ENCODE results near the gene VWA5A.
"Not testable (repeated sequence)": the region's sequence is repeated elsewhere in the genome, so short reads cannot be mapped to it uniquely, and the experiment has no call there.

The VWA5A gene

DNA sequence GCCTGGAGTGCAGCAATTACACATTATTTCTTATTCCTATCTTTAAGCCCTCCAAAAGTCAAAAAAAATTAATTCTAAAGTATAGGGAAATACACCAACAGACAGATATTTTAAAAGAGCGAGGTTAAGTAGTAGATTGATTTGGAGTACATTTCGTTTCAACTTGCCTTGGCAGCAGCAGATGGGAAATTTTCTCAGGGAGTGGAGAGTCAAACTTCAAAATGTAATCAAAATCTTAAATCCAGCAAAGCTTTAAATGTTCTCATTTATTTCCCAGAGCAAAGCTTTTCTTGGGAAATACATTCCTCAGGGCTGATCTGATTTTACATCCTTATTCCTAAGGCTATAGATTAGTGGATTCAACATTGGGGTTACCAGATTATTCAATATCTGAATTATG lies 21.9 kb upstream of the VWA5A start:
- no peak for DNase-seq

DNA sequence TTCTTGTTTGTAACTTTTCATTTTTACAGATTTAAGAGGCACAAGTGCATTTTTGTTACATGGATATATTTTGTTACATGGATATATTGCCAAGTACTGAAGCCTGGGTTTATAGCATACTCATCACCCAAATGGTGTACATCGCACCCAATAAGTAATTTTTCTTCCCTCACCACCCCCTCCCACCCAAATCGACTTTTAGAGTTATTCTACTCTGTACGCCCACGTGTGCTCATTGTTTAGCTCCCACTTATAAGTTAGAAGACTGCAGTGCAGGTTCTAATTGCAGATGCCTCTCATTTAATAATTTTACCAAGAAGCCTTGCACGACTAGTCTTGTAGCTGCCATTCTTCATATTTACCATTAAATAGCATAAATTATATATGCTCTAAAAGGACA lies 20.5 kb upstream of the VWA5A start:
- DNase-seq = no peak

DNA sequence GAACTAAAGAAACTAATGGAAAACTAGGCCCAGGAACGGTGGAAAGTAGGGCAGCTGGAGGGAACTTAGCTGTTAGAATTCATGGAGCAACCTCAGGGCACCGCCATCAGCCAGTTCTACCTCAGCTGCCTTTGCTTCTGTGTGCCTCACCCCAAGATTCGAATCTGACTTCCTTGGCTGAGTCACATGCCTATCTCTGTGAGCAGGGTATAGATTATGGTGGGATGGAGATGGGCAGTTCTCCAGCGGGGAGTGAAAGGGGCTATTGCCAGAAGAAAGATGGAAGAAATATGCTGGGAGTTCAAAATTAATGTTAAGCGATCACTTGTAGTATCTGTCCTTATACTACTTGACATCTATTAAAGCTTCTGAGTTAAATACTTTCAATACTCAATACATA lies 18.9 kb upstream of the VWA5A start:
- DNase-seq = no peak

DNA sequence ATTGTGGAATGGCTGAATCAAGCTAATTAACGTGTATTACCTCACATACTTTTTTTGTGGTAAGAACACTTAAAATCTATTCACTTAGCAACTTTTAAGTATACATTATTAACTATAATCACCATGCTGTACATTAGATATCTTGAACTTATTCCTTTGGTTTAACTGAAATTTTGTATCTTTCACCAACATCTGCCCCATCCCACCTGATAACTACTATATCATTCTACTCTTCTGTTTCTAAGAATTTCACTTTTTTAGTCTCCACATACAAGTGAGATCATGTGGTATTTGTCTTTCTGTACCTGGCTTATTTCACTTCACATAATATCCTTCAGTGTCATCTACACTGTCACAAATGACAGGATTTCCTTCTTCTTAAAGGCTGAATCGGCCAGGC lies 17.1 kb upstream of the VWA5A start:
- no peak for DNase-seq

DNA sequence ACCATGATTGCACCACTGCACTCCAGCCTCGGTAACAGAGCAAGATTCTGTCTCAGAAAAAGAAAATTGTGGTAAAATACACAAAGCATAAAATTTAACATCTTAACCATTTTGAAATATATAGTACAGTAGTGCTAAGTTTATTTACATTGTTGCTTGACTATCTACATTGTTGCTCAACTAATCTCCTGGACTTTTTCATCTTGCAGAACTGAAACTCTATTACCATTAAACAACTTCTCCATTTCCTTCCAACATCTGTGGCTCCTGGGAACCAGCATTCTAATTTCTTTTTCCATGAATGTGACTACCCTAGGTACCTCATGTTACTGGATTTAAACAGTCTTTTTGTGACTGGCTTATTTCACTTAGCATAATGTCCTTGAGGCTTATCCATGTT lies 13.5 kb upstream of the VWA5A start:
- no peak for DNase-seq

DNA sequence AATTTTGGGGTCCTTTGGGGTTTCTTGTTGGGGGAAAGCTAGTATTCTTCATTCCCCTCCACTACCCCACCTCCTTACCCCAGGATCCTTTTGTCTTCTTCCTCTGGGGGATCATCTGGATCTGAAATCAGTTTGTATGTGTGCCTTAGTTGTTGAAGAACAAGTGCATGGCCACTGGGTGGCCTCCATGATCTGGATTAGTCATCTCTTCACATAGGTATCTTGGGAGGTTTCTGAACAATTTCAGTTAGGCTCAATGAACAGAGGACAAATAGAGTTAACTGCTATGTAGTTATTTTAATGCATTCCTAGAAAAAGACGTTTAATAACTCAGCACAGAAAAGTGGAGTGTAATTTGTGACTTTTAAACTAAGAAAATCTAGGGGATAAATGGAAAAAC lies 7.1 kb upstream of the VWA5A start:
- no peak for DNase-seq

DNA sequence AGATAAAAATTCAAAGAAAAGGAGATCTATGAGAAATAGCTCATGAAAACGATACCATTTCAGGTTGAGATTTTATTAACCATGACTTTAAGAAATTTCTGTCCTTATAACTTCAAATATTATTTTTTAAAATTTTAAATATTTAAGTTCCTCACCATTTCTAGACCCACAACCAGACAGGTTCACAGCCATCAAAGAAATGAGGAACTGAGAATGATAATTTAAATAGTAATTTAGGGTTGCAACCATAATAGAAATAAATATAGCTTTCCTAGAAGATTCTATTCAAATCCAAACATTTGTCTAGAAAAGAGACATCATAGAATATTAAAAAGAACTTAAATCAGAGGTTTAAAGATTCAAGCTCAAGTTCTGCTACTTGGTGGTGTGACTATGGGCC lies 5.9 kb upstream of the VWA5A start:
- DNase-seq = no peak

DNA sequence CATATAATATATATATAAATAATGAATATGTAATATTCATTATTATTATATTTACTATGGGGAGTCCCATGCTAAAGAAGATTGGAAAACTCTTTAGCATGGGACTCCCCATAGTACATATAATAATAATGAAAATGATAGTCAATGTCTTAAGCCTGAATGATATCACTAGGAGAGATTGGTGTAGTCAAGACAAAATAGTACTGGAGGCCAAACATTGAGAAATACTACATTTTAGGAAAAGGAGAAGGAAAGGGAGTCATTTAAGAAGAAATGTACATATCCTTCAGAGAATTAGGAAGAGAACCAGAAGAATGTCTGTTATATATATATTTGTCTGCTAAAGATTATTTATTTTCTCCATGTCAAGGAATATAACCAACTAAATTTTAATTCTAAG lies 5.0 kb upstream of the VWA5A start:
- DNase-seq = no peak

DNA sequence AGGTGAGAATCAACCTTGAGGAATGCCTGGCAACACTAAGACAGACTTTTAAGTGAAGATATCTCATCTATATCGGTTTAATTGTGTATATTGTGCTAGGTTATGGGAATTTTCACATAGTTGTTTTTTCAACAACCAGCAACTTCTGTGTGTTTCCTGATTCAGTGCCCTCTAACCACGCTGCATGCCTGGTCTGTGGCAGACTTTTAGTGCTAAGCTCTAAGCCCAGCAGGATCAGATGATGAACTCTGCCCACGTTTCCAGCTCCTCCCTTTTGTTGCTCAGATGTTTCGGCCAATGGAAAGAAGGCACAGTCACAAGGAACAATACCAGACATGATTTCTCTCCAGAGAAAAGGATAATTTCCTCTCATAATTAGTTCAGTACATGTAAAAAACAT lies 1.4 kb upstream of the VWA5A start:
- DNase-seq = no peak

DNA sequence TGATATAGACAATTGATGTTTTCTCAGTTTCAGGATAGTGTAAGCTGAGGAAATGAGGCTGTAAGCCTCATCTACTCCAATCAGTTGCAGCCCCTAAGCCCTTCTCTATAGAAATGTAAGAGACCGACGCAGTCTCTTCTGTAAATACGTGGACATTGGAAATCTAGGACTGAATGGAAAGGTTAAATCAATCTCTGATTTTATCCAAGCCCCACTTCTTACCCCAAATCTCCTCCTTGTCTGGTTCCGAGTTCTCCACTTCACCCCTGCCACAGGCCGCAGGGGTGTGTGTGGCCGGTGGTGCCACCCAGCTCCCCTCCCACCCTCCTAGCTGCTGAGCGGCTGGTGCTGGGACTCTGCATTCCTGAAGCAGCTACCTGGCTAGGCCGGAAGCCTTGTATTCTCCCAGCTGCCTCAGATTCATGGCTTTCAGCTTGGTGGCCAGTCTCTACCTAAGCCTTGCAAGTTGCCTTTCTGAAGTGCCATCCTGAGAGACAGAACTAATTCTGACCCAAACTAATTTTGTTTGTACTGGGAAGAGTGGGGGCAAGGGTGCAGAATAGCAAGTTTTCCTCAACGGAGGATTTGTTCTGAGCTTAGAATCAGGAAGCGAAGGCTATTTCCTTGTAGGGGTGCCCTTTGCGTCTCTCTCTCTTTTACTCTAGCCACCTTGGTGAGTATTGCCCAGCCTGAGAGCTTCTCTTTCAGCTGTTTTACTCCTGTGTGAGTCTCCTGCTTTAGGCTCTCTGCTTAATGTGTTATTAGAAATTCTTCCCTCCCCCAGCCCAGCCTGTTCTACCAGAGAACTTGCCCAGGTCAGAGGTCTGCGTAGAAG lies 749 bp downstream of the VWA5A start:
- no peak for DNase-seq

DNA sequence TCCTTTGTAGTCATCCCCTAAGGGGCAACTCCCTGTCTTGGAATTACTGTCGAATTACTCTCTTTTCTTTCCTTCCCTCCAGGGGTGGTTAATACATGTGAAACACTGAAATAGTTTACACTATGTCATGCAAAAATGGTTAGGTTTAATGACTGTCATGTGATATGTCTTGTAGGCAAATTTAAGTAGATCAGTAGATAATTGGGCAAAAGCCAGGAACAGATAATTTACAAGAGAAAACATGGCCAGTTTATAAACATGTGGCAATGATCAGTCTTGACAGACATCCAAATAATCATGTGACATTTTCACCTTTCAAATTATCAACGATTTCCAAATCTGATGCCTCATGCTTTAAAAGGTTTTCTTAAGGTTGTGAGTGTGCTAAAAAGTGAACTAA lies 3.9 kb downstream of the VWA5A start:
- no peak for DNase-seq

DNA sequence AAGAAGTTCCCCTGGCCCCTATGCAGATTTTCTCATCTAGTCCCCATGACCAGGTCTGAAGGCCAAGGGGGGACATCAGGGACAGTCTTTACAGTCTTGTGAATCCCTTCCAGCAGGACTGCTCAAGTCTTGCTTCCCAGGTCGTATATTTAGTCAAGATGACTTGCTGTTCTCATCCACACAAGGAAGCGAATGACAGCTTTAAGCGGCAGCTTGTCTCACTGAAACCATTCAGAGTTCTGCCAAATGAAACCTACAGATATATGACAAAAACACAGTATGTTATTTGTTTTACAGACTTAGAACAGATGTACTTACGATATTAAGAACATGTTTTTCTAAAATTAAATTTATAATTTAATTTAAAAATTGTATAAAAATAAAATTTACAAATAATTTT lies 5.6 kb downstream of the VWA5A start:
- no peak for DNase-seq

DNA sequence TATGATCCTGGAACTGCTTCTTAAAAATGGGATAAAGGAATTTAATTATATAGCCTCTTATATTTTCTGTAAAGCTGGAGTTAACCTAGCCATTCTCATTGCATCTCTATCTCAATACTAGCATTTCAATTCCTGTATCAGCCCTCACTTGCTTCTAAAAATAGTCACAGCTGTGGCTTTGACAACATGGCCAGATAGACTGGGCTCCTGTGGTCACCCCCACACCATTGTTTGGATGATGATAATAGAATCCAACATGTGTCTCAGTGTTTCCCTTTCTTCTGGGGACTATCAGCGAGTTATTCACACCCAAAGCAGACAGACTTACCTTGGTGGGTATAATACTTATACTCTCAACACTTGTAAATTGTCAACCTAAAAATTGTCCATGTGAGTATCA lies 6.9 kb downstream of the VWA5A start:
- DNase-seq = no peak

DNA sequence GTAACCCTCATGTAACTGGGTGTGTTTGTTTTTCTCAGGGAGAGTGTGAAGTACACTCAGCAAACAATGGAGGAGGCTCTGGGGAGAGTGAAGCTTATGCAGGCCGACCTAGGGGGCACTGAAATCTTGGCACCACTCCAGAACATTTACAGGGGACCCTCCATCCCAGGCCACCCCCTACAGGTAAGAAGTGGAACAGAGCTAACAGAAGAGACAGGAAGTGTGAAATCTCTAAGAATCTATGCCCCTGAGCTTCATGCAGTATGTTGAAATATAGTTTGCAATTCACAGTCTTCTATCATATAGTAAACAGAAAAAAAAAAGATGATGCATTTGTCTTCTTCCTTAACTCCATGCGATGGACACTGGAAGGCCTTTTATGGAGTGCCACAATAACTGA lies 8.4 kb downstream of the VWA5A start:
- no peak for DNase-seq

DNA sequence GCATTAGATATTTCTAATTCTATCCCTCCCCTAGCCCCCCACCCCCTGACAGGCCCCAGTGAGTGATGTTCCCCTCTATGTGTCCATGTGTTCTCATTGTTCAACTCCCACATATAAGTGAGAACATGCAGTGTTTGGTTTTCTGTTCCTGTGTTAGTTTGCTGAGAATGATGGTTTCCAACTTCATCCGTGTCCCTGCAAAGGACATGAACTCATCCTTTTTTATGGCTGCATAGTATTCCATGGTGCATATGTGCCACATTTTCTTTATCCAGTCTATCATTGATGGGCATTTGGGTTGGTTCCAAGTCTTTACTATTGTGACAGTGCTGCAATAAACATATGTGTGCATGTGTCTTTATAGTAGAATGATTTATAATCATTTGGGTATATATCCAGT lies 11.9 kb downstream of the VWA5A start:
- not testable (repeated sequence) for DNase-seq

DNA sequence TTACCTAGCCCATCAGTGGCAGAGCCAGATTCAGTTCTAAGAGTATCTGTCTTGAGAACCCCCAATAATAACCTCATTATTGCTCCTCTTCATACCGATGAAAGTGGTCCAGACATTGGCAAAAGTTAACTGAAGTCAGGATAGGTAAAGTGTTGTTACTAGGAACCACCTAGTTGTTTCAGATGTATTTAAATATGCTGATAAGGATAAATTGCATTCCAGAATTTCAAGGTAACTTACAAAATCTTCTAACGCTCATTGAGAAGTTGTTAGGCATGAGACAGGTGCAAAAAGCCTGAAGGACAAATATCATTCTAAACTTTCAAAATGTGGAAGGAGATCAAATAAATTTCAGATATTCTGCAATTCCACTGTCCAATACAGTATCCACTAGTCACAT lies 27.8 kb downstream of the VWA5A start:
- DNase-seq = no peak

DNA sequence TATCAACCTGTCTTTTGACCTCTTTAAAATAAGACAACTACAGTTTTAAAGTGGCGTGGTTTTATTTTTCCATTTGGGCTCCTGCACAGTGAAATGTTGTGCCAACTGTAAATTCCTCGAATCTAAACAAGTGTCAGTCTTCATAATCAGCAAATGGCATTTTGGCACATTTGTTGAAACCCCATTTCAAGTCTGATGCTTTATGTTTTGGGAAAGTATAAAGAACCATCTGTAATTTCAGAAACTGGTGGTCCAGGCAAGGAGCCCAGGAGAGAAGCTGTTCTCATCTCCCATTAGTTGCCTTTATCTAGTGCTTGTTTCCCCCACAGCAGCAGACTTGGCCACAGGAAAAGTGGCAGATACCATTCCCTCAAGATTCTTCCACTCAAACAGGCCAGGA lies 32.7 kb downstream of the VWA5A start:
- DNase-seq = no peak

DNA sequence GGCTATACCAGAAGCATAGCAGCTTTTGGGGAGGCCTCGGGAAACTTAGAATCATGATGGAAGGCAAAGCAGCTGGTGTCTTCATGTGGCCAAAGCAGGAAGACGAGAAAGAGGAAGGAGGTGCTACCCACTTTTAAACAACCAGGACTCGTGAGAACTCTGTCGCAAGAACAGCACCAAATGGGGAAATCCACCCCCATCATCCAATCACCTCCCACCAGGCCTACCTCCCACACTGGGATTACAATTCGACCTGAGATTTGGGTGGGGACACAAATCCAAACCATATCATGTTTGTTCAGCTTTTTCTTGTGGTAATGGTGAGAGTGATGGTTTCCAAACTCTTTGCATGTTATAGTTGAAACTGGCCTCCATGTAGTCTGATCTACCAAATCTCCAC lies 35.4 kb downstream of the VWA5A start:
- no peak for DNase-seq

DNA sequence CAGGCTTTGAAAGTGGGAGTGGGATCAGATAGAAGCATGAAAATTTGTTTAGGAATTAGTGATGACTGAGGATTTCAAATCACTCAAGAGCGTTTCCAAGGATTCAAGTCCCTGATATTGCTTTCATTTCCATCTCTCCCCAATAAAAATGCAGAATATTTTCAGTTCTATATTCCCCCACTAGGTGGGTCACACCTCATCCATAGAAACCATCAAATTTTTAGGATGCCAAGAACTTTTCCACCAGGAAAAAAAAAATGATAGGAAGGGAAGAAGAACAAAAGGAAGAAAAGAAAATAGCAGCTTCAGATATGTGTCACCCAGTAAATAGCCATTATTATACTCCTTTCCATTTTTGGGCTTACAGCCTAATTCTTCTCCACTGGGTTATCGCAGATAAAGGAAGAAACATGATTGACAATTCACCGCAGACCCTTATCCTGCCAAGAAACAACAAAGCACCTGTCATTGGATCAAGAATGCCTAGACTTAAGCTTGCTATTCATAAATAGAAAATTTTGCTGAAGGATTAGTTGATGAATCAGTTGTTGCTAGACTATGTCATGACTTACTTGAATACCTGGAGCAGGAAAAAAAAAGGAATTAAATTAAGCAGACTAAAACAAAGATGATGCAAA lies 37.6 kb downstream of the VWA5A start:
- DNase-seq = no peak

DNA sequence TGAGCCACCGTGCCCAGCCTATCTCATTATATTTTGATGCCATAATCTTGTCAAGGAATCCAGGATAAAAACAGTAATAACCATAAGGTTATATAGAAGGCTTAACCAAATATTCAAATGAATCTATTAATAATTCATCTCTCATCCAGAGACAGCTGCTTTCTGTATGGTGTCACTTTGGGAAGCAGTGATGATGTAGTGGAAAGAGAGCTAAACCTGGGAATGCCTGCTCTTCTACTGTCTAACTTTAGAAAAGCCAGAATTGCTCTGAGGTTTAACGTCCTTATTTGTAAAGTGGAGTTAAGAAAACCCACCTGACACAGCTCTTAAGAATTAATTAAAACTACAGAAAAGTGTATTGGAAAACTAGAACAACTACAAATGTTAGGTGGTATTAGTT lies 38.6 kb downstream of the VWA5A start:
- DNase-seq = no peak

DNA sequence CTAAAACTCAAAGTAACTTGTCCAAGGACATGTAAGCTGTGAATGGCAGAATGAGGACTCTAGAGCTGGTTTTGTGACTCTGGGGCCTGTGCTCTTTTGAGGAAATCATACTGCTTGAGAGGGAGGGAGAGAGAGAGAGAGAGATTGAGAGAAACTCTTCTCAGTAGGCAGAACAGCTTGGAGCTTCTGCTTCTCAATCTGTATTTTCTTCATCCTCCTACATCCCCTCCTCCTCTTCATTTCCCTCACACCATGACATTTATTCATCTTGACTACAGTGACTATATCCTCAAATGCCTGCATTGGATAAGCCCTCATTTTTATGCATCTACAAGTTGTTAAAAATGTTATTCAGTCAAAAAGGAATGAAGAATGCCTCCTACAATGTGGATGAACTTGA lies 44.2 kb downstream of the VWA5A start:
- no peak for DNase-seq

DNA sequence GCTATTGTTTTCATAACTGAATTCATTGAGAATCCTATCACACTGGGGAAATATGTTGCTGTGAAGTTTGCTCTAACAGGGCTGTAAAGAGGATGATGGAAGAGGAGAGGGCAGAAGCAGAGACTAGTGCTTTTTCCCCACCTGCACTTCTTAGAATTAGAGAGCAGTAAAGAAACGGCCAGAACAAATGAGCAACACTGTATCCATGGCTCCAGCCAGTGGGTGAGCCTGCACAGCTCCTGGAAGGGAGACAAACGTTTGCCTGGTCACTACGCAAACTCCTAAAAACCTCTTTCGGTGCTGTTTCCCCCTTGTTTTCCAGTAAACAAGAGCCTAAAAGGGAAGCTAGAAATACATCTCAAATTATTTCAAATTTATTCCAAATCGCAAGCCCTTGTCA lies 45.7 kb downstream of the VWA5A start:
- no peak for DNase-seq

DNA sequence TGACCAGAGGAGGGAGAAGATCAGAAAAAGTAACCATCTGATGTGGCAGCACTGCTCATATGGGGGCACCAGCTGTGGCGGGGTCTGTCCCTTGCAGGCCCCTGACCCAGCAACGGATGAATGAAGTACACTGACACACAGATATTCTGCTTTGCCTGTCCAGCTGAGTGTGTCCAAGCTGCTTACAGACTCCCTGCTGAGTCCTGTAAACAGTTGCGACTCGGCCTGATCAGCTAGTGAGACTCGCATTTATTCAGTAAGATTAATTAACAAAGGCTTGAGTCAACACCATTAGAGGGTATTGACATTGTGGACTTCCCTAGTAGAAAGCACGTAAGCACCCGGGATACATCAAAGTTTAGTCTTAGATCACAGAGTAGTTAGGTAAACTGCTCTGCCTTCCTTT lies 52.6 kb downstream of the VWA5A start:
- no peak for DNase-seq

DNA sequence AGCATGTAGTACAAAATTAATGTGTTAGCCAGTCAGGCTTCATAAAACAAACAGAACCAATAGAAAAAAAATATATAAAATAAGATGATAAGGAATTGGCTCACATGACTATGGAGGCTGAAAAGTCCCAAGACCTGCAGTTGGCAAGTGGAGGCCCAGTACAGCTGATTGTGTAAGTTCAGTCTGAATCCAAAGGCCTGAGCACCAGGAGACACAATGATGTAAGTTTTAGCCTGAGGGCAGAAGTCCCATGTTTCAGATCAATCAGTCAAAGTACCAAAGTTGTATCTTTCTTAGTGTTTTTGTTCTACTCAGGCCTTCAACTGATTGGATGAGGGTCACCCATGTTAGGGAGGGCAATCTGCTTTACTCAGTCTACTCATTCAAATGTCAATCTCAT lies 53.5 kb downstream of the VWA5A start:
- no peak for DNase-seq

DNA sequence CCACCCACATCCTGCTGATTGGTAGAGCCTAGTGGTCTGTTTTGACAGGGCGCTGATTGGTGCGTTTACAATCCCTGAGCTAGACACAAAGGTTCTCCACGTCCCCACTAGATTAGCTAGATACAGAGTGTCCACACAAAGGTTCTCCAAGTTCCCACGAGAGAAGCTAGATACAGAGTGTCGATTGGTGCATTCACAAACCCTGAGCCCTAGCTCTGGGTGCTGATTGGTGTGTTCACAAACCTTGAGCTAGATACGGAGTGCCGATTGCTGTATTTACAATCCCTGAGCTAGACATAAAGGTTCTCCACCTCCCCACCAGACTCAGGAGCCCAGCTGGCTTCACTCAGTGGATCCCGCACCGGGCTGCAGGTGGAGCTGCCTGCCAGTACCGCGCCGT lies 55.1 kb downstream of the VWA5A start:
- DNase-seq = not testable (repeated sequence)

Data from activated CD4-positive, alpha-beta T cell treated with anti-CD3 and anti-CD28 coated beads, Interleukin-2, amount 50 U/mL, for 48 hours (primary cell).